Lower lobe of right lung (tissue), 2 donors: Measurements from ENCODE around the gene NAMPT. TPM values are rescaled to one million over a fixed set of nuclear protein-coding genes. Genes with fewer than 3 reads are reported as not detected.

Experiments used
- ATAC-seq, 2 donors: fragments of 200-7000 bp; cut with Tn5 transposase; one replicate each; pipeline ENCODE4 v1.9.1; 2020 to 2022; ENCODE audit warnings: mild to moderate bottlenecking in 2 of 2, moderate library complexity in 2 of 2
- DNase-seq: peaks from one replicate; pipeline ENCODE4 v3.0.0-alpha.2; 2020
- H3K27ac ChIP-seq: fragments of 200-600 bp; one replicate; pipeline ENCODE4 v1.8.0; 2022
- H3K27me3 ChIP-seq: fragments of 200-600 bp; one replicate; pipeline ENCODE4 v1.8.0; 2022; ENCODE audit warnings: low read depth
- H3K36me3 ChIP-seq: fragments of 200-600 bp; one replicate; pipeline ENCODE4 v1.8.0; 2022; ENCODE audit warnings: mild to moderate bottlenecking
- H3K4me1 ChIP-seq: fragments of 200-600 bp; one replicate; pipeline ENCODE4 v1.8.0; 2022
- H3K4me3 ChIP-seq: fragments of 200-600 bp; one replicate; pipeline ENCODE4 v1.8.0; 2022; ENCODE audit warnings: mild to moderate bottlenecking
- H3K9me3 ChIP-seq: fragments of 200-600 bp; one replicate; pipeline ENCODE4 v1.8.0; 2022
- CTCF ChIP-seq: fragments of 200-600 bp; IDR thresholded peaks from one replicate; pipeline ENCODE4 v1.8.0; 2022; ENCODE audit warnings: antibody characterized with exemption, mild to moderate bottlenecking
- intact Hi-C: fragments of 100-400 bp; cut with DNase I; formaldehyde crosslinking; loops from one replicate; pipeline ENCODE4 v1.11.0; 2022
- total RNA-seq: library from RNA; stranded (reverse); fragmentation: NEBNext Ultra II Directional; extraction: Animal tissue kit (Norgen Biotek cat#: 25700); gene quantifications from one replicate; pipeline ENCODE4 v1.2.1, GENCODE V29; 2021
- donor health status: DM: no; HTN: yes; CAD: no; lungs with severe emphysema.

The NAMPT gene
- total RNA-seq, 1 donor from 2014 or later = 177 TPM

GRCh38 chr7:106238830-106239229 lies 46.0 kb downstream of the NAMPT start:
- Histone ChIP-seq H3K36me3 (no peaks in the 10 kb centered on the region), H3K4me3 (no peak overlapping the region), H3K27me3 (no peaks in the 10 kb centered on the region), H3K4me1 (no peaks in the 10 kb centered on the region), H3K27ac (no peak overlapping the region), H3K9me3 (no peaks in the 10 kb centered on the region)
- ATAC-seq (no peak), DNase-seq (no peak)
- intact Hi-C loops = no loop called here
- no peak for TF ChIP-seq CTCF

GRCh38 chr7:106236065-106236464 lies 48.7 kb downstream of the NAMPT start:
- TF ChIP-seq CTCF = no peak
- H3K27ac ChIP-seq = no peak overlapping the region
- H3K4me1 ChIP-seq = no peaks in the 10 kb centered on the region
- intact Hi-C loops = no loop called here
- no peaks in the 10 kb centered on the region for H3K27me3 ChIP-seq
- ATAC-seq (no peak), DNase-seq (no peak)
- H3K9me3 ChIP-seq = no peaks in the 10 kb centered on the region
- H3K4me3 ChIP-seq = no peak overlapping the region
- no peaks in the 10 kb centered on the region for H3K36me3 ChIP-seq

- no peak for ATAC-seq
- no peak for TF ChIP-seq CTCF
- DNase-seq = no peak
- intact Hi-C loops = no loop called here
- no peak overlapping the region for H3K27ac ChIP-seq
- no peaks in the 10 kb centered on the region for H3K4me1 ChIP-seq
- no peak overlapping the region for H3K4me3 ChIP-seq
- H3K9me3 ChIP-seq = no peaks in the 10 kb centered on the region
- no peaks in the 10 kb centered on the region for H3K27me3 ChIP-seq
- no peaks in the 10 kb centered on the region for H3K36me3 ChIP-seq
Observed at GRCh38 chr7:106234425-106234824, 50.4 kb downstream of the NAMPT start.

- H3K4me1 ChIP-seq = no peaks in the 10 kb centered on the region
- H3K27ac ChIP-seq = no peak overlapping the region
- no peak for TF ChIP-seq CTCF
- H3K36me3 ChIP-seq = no peaks in the 10 kb centered on the region
- intact Hi-C loops = no loop called here
- no peaks in the 10 kb centered on the region for H3K27me3 ChIP-seq
- DNase-seq (no peak), ATAC-seq (no peak)
- no peaks in the 10 kb centered on the region for H3K9me3 ChIP-seq
- no peak overlapping the region for H3K4me3 ChIP-seq
Observed at GRCh38 chr7:106231856-106232490, 52.8 kb downstream of the NAMPT start.

- no peaks in the 10 kb centered on the region for H3K4me1 ChIP-seq
- ATAC-seq (no peak), DNase-seq (no peak)
- intact Hi-C loops = no loop called here
- H3K27ac ChIP-seq = no peak overlapping the region
- no peaks in the 10 kb centered on the region for H3K36me3 ChIP-seq
- H3K9me3 ChIP-seq = no peaks in the 10 kb centered on the region
- H3K27me3 ChIP-seq = no peaks in the 10 kb centered on the region
- TF ChIP-seq CTCF = no peak
- H3K4me3 ChIP-seq = no peak overlapping the region
Observed at GRCh38 chr7:106225856-106226255, 58.9 kb downstream of the NAMPT start.
